Measurements from ENCODE around the gene MALT1. TPM values are rescaled to one million over a fixed set of nuclear protein-coding genes. Genes with fewer than 3 reads are reported as not detected.

Gene MALT1
- polyA plus RNA-seq, 1 donor from 2014 or later: 40.5 TPM

- Histone ChIP-seq H2AFZ (ENCODE audit: low read depth, low read length) (no peak overlapping the region), H4K20me1 (ENCODE audit: insufficient read depth) (no peaks in the 10 kb centered on the region), H3K4me3 (ENCODE audit: low read length) (no peak overlapping the region), H3K9me2 (ENCODE audit: insufficient read depth, low read length) (no peaks in the 10 kb centered on the region), H3K4me2 (ENCODE audit: low read length) (no peak overlapping the region), H3K36me3 (ENCODE audit: insufficient read depth, low read length) (peaks cover 6% of the 10 kb centered on the region), H3K27me3 (ENCODE audit: insufficient read depth, low read depth, low read length) (no peaks in the 10 kb centered on the region), H3K9me3 (ENCODE audit: low read length) (no peaks in the 10 kb centered on the region), H3K27ac (ENCODE audit: low read length) (no peak overlapping the region), H3K79me2 (replicated peaks; ENCODE audit: insufficient read depth, low read length) (no peaks in the 10 kb centered on the region), H3F3A (ENCODE audit: insufficient read depth, low read length, poor library complexity, severe bottlenecking) (no peaks in the 10 kb centered on the region), H3K9ac (ENCODE audit: low read length) (no peak overlapping the region)
- TF ChIP-seq SMC3 (conservative IDR thresholded peaks at IDR 0.05; ENCODE audit: poor library complexity) (no peak), EP300 (conservative IDR thresholded peaks at IDR 0.05; ENCODE audit: poor library complexity, severe bottlenecking) (no peak), RAD21 (conservative IDR thresholded peaks at IDR 0.05) (no peak), TAF1 (IDR thresholded peaks at IDR 0.05; ENCODE audit: low read depth) (no peak), EZH2 (IDR thresholded peaks at IDR 0.05; ENCODE audit: borderline replicate concordance, insufficient read depth, low read length, poor library complexity, severe bottlenecking) (no peak), POLR2AphosphoS5 (IDR thresholded peaks at IDR 0.05) (no peak), MXI1 (conservative IDR thresholded peaks at IDR 0.05; ENCODE audit: poor library complexity, severe bottlenecking) (no peak), REST (IDR thresholded peaks at IDR 0.05; ENCODE audit: borderline replicate concordance) (no peak)
- TF ChIP-seq, protein P1, sequence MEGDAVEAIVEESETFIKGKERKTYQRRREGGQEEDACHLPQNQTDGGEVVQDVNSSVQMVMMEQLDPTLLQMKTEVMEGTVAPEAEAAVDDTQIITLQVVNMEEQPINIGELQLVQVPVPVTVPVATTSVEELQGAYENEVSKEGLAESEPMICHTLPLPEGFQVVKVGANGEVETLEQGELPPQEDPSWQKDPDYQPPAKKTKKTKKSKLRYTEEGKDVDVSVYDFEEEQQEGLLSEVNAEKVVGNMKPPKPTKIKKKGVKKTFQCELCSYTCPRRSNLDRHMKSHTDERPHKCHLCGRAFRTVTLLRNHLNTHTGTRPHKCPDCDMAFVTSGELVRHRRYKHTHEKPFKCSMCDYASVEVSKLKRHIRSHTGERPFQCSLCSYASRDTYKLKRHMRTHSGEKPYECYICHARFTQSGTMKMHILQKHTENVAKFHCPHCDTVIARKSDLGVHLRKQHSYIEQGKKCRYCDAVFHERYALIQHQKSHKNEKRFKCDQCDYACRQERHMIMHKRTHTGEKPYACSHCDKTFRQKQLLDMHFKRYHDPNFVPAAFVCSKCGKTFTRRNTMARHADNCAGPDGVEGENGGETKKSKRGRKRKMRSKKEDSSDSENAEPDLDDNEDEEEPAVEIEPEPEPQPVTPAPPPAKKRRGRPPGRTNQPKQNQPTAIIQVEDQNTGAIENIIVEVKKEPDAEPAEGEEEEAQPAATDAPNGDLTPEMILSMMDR (IDR thresholded peaks at IDR 0.05; ENCODE audit: poor library complexity, severe bottlenecking): no peak
These were observed 28.9 kb downstream of the MALT1 start for GRCh38 chr18:58700209-58700608.

GRCh38 chr18:58712930-58713329 lies 41.7 kb downstream of the MALT1 start:
- H3K4me3 ChIP-seq (ENCODE audit: low read length): no peak overlapping the region
- H3K36me3 ChIP-seq (ENCODE audit: insufficient read depth, low read length): no peaks in the 10 kb centered on the region
- H3K9ac ChIP-seq (ENCODE audit: low read length): no peak overlapping the region
- H3K4me2 ChIP-seq (ENCODE audit: low read length): no peak overlapping the region
- H3K9me2 ChIP-seq (ENCODE audit: insufficient read depth, low read length): no peaks in the 10 kb centered on the region
- no peaks in the 10 kb centered on the region for H3K79me2 ChIP-seq (replicated peaks; ENCODE audit: insufficient read depth, low read length)
- H3K27ac ChIP-seq (ENCODE audit: low read length): no peak overlapping the region
- H4K20me1 ChIP-seq (ENCODE audit: insufficient read depth): no peaks in the 10 kb centered on the region
- no peak for TF ChIP-seq MXI1 (conservative IDR thresholded peaks at IDR 0.05; ENCODE audit: poor library complexity, severe bottlenecking)
- TF ChIP-seq RAD21 (conservative IDR thresholded peaks at IDR 0.05): no peak
- no peak for TF ChIP-seq REST (IDR thresholded peaks at IDR 0.05; ENCODE audit: borderline replicate concordance)
- TF ChIP-seq, protein P1 (IDR thresholded peaks at IDR 0.05; ENCODE audit: poor library complexity, severe bottlenecking): no peak
- TF ChIP-seq SMC3 (conservative IDR thresholded peaks at IDR 0.05; ENCODE audit: poor library complexity): no peak
- H3F3A ChIP-seq (ENCODE audit: insufficient read depth, low read length, poor library complexity, severe bottlenecking): no peaks in the 10 kb centered on the region
- no peak overlapping the region for H2AFZ ChIP-seq (ENCODE audit: low read depth, low read length)
- no peaks in the 10 kb centered on the region for H3K27me3 ChIP-seq (ENCODE audit: insufficient read depth, low read depth, low read length)
- H3K9me3 ChIP-seq (ENCODE audit: low read length): no peaks in the 10 kb centered on the region
